HG03064 (cell line): ENCODE data around the gene ANKRD66.

ENCODE experiments used
- ATAC-seq: cut with Tn5 transposase; IDR thresholded peaks from one replicate; pipeline ENCODE4 v1.9.1; 2021; ENCODE audit warnings: low read depth; ENCODE audit not compliant: unreplicated experiment

ANKRD66 gene

GRCh38 chr6:46789434-46790354 is 43.0 kb downstream of the ANKRD66 start:
- ATAC-seq: no peak

- ATAC-seq: no peak
These were observed 43.7 kb downstream of the ANKRD66 start for GRCh38 chr6:46790355-46790874.

GRCh38 chr6:46792635-46793034 is 45.9 kb downstream of the ANKRD66 start:
- no peak for ATAC-seq

- ATAC-seq: no peak
These were observed 46.4 kb downstream of the ANKRD66 start, which contains the start of gene MEP1A for GRCh38 chr6:46793138-46793537. MEP1A (plus strand) TSS chr6:46793389; CDS start chr6:46793399, 10 bp downstream.

GRCh38 chr6:46794068-46794467 is 47.3 kb downstream of the ANKRD66 start:
- ATAC-seq: no peak

GRCh38 chr6:46795816-46796215 is 49.1 kb downstream of the ANKRD66 start:
- ATAC-seq: no peak

- ATAC-seq: no peak
These were observed 50.3 kb downstream of the ANKRD66 start for GRCh38 chr6:46796848-46797580.

GRCh38 chr6:46799657-46800056 is 52.9 kb downstream of the ANKRD66 start:
- ATAC-seq: no peak

- no peak for ATAC-seq
These were observed 62.1 kb downstream of the ANKRD66 start for GRCh38 chr6:46808806-46809205.
